ENCODE results near the gene PRDM1. TPM values are rescaled to one million over a fixed set of nuclear protein-coding genes. Genes with fewer than 3 reads are reported as not detected.

Gene PRDM1
- total RNA-seq, 1 donor = 2.5 TPM

DNA sequence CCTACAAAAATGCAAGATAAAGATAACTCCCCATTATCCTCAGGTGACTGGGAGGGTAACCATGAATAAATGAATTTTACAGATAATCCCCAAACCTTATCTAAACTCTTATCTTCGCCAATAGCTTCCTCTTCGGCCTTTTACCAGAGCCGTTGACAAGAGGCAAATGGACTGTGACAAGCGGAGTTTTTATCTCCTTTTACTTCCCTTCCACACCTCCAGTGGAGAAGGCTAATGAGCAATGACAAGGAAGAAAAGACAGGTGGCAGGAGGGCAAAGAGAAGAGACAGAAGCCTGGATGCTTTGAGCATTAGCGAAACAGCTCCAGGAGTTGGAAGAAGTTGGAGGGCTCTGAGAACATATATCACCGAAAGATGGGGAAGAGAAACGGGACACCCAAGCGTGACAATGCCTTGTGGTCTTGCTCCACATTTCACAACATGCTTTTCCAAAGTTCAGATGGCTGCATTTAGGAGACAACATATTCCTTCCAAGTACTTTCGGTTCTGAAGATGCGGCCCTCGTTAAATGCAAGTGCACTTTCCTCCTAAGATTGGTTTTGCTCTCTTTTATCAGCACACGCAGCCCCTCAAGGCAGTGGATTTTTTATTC, 69.2 kb downstream of the PRDM1 start:
- Histone ChIP-seq H3K36me3 (ENCODE audit: insufficient read depth, low read length) (no peaks in the 10 kb centered on the region), H3K79me2 (ENCODE audit: insufficient read depth, low read length) (no peaks in the 10 kb centered on the region), H3K27me3 (ENCODE audit: insufficient read depth, low read length) (no peaks in the 10 kb centered on the region), H3K27ac (ENCODE audit: low read depth, low read length) (no peak overlapping the region), H3K4me3 (ENCODE audit: insufficient read depth, low read length) (no peak overlapping the region), H3K4me1 (ENCODE audit: insufficient read depth, low read length) (peaks cover 16% of the 10 kb centered on the region), H3K4me2 (ENCODE audit: insufficient read depth, low read length) (no peak overlapping the region), H4K20me1 (ENCODE audit: insufficient read depth, low read length) (no peaks in the 10 kb centered on the region), H2AFZ (ENCODE audit: low read length) (no peak overlapping the region), H3K9me3 (ENCODE audit: low read depth, low read length) (no peaks in the 10 kb centered on the region)
- TF ChIP-seq, protein P1, sequence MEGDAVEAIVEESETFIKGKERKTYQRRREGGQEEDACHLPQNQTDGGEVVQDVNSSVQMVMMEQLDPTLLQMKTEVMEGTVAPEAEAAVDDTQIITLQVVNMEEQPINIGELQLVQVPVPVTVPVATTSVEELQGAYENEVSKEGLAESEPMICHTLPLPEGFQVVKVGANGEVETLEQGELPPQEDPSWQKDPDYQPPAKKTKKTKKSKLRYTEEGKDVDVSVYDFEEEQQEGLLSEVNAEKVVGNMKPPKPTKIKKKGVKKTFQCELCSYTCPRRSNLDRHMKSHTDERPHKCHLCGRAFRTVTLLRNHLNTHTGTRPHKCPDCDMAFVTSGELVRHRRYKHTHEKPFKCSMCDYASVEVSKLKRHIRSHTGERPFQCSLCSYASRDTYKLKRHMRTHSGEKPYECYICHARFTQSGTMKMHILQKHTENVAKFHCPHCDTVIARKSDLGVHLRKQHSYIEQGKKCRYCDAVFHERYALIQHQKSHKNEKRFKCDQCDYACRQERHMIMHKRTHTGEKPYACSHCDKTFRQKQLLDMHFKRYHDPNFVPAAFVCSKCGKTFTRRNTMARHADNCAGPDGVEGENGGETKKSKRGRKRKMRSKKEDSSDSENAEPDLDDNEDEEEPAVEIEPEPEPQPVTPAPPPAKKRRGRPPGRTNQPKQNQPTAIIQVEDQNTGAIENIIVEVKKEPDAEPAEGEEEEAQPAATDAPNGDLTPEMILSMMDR (IDR thresholded peaks at IDR 0.05; ENCODE audit: extremely low read depth, low read depth, low read length) = no peak
- DNase-seq (ENCODE audit: insufficient read length, low spot score, missing footprints) = no peak

DNA sequence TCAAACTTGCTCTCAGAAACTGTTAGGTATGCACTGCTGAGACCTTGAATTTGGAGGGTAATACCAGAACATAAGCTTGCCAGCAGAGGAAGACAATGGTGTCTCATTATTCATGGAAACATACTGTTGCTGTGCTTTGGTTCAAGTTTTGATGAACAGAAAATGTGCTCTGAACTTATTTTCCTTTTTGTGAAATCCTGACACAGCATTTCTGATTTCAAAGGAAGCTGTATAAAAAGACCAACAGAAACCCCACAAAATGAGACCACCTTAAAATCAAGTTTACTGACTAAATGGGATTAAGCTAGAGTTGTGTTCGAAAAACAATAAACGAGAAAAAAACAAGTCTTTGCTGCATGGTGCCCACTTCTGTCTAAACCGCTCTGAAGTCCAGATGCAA, 70.3 kb downstream of the PRDM1 start:
- no peak overlapping the region for H3K4me3 ChIP-seq (ENCODE audit: insufficient read depth, low read length)
- no peak overlapping the region for H3K4me2 ChIP-seq (ENCODE audit: insufficient read depth, low read length)
- H3K79me2 ChIP-seq (ENCODE audit: insufficient read depth, low read length) = no peaks in the 10 kb centered on the region
- H3K27ac ChIP-seq (ENCODE audit: low read depth, low read length) = no peak overlapping the region
- peaks cover 16% of the 10 kb centered on the region for H3K4me1 ChIP-seq (ENCODE audit: insufficient read depth, low read length)
- H3K27me3 ChIP-seq (ENCODE audit: insufficient read depth, low read length) = no peaks in the 10 kb centered on the region
- H2AFZ ChIP-seq (ENCODE audit: low read length) = no peak overlapping the region
- TF ChIP-seq, protein P1 (IDR thresholded peaks at IDR 0.05; ENCODE audit: extremely low read depth, low read depth, low read length) = no peak
- no peaks in the 10 kb centered on the region for H3K36me3 ChIP-seq (ENCODE audit: insufficient read depth, low read length)
- DNase-seq (ENCODE audit: insufficient read length, low spot score, missing footprints) = peak; percentile 25
- H4K20me1 ChIP-seq (ENCODE audit: insufficient read depth, low read length) = no peaks in the 10 kb centered on the region
- no peaks in the 10 kb centered on the region for H3K9me3 ChIP-seq (ENCODE audit: low read depth, low read length)

DNA sequence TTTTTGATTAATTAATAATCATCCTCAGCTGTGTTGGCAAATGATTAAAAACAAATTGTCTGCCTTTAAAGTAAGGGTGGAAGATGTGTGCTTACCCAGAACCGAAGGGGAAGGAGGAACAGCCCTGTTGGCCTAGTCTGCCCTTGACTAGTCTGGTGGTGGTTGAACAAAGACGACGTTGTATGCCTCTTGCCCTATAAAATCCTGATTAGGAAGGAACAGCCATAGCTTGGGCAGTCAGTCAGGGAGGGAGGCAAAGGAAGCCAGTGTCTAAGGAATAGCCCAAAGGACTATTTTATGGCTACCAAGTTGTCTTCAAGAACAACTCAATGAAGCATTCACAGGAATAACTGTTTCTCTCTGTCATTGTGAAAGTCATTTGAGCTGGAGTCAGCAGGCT, 70.7 kb downstream of the PRDM1 start:
- H3K27me3 ChIP-seq (ENCODE audit: insufficient read depth, low read length) = no peaks in the 10 kb centered on the region
- H3K4me2 ChIP-seq (ENCODE audit: insufficient read depth, low read length) = no peak overlapping the region

DNA sequence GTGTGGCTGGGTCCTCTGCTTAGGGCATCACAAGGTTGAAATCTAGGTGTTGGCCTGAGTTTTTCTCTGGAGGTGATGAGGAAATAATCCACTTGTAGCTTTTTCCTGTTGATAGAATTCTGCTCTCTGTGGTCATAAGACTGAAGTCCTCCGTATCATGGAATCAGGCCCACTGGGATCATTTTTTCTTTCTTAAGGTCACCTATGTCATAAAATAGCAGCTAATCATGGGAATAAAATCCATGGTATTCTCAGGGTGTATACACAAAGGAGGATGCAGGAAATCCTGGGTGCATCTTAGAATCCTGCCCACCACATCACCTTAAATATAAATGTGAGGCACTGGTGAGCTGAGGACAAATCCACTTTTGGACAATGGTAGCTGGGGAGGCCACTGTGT, 72.7 kb downstream of the PRDM1 start:
- no peak overlapping the region for H2AFZ ChIP-seq (ENCODE audit: low read length)
- H3K36me3 ChIP-seq (ENCODE audit: insufficient read depth, low read length) = no peaks in the 10 kb centered on the region
- H3K9me3 ChIP-seq (ENCODE audit: low read depth, low read length) = no peaks in the 10 kb centered on the region
- TF ChIP-seq, protein P1 (IDR thresholded peaks at IDR 0.05; ENCODE audit: extremely low read depth, low read depth, low read length) = no peak
- H3K4me1 ChIP-seq (ENCODE audit: insufficient read depth, low read length) = peaks cover 31% of the 10 kb centered on the region
- H3K27me3 ChIP-seq (ENCODE audit: insufficient read depth, low read length) = no peaks in the 10 kb centered on the region
- no peak overlapping the region for H3K4me3 ChIP-seq (ENCODE audit: insufficient read depth, low read length)
- DNase-seq (ENCODE audit: insufficient read length, low spot score, missing footprints) = peak; percentile 8
- no peak overlapping the region for H3K4me2 ChIP-seq (ENCODE audit: insufficient read depth, low read length)
- H3K27ac ChIP-seq (ENCODE audit: low read depth, low read length) = peak overlapping the region; percentile 85
- H4K20me1 ChIP-seq (ENCODE audit: insufficient read depth, low read length) = no peaks in the 10 kb centered on the region
- H3K79me2 ChIP-seq (ENCODE audit: insufficient read depth, low read length) = no peaks in the 10 kb centered on the region

More for the DNA sequence above, 70.7 kb downstream of the PRDM1 start:
- H3K36me3 ChIP-seq (ENCODE audit: insufficient read depth, low read length) = no peaks in the 10 kb centered on the region
- no peaks in the 10 kb centered on the region for H3K9me3 ChIP-seq (ENCODE audit: low read depth, low read length)
- H3K4me1 ChIP-seq (ENCODE audit: insufficient read depth, low read length) = peaks cover 16% of the 10 kb centered on the region
- H3K27ac ChIP-seq (ENCODE audit: low read depth, low read length) = no peak overlapping the region
- no peak for DNase-seq (ENCODE audit: insufficient read length, low spot score, missing footprints)
- no peak overlapping the region for H2AFZ ChIP-seq (ENCODE audit: low read length)
- TF ChIP-seq, protein P1 (IDR thresholded peaks at IDR 0.05; ENCODE audit: extremely low read depth, low read depth, low read length) = no peak
- H3K79me2 ChIP-seq (ENCODE audit: insufficient read depth, low read length) = no peaks in the 10 kb centered on the region
- no peaks in the 10 kb centered on the region for H4K20me1 ChIP-seq (ENCODE audit: insufficient read depth, low read length)
- no peak overlapping the region for H3K4me3 ChIP-seq (ENCODE audit: insufficient read depth, low read length)

Other genes starting within 250 kb of the PRDM1 start
- gene ATG5, start 239.4 kb downstream of the PRDM1 start, total RNA-seq = 59.0 and 62.5 TPM in 2 replicates